A549 treated with AZD2906 at 1 μM for 4 hours (cell line): ENCODE measurements around the gene MED1. TPM values are rescaled to one million over a fixed set of nuclear protein-coding genes. Genes with fewer than 3 reads are reported as not detected.

ENCODE experiments used
- total RNA-seq: library from RNA; stranded (reverse); fragments of 200-300 nt; extraction: Qiagen RNA extraction; gene quantifications from 5 replicates; pipeline ENCODE4 v1.2.3, GENCODE V29; 2022

MED1 gene, protein sequence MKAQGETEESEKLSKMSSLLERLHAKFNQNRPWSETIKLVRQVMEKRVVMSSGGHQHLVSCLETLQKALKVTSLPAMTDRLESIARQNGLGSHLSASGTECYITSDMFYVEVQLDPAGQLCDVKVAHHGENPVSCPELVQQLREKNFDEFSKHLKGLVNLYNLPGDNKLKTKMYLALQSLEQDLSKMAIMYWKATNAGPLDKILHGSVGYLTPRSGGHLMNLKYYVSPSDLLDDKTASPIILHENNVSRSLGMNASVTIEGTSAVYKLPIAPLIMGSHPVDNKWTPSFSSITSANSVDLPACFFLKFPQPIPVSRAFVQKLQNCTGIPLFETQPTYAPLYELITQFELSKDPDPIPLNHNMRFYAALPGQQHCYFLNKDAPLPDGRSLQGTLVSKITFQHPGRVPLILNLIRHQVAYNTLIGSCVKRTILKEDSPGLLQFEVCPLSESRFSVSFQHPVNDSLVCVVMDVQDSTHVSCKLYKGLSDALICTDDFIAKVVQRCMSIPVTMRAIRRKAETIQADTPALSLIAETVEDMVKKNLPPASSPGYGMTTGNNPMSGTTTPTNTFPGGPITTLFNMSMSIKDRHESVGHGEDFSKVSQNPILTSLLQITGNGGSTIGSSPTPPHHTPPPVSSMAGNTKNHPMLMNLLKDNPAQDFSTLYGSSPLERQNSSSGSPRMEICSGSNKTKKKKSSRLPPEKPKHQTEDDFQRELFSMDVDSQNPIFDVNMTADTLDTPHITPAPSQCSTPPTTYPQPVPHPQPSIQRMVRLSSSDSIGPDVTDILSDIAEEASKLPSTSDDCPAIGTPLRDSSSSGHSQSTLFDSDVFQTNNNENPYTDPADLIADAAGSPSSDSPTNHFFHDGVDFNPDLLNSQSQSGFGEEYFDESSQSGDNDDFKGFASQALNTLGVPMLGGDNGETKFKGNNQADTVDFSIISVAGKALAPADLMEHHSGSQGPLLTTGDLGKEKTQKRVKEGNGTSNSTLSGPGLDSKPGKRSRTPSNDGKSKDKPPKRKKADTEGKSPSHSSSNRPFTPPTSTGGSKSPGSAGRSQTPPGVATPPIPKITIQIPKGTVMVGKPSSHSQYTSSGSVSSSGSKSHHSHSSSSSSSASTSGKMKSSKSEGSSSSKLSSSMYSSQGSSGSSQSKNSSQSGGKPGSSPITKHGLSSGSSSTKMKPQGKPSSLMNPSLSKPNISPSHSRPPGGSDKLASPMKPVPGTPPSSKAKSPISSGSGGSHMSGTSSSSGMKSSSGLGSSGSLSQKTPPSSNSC (N-terminal part only)
- total RNA-seq, result 24.9 to 34.5 TPM (median 28.8 TPM) in 5 replicates

DNA sequence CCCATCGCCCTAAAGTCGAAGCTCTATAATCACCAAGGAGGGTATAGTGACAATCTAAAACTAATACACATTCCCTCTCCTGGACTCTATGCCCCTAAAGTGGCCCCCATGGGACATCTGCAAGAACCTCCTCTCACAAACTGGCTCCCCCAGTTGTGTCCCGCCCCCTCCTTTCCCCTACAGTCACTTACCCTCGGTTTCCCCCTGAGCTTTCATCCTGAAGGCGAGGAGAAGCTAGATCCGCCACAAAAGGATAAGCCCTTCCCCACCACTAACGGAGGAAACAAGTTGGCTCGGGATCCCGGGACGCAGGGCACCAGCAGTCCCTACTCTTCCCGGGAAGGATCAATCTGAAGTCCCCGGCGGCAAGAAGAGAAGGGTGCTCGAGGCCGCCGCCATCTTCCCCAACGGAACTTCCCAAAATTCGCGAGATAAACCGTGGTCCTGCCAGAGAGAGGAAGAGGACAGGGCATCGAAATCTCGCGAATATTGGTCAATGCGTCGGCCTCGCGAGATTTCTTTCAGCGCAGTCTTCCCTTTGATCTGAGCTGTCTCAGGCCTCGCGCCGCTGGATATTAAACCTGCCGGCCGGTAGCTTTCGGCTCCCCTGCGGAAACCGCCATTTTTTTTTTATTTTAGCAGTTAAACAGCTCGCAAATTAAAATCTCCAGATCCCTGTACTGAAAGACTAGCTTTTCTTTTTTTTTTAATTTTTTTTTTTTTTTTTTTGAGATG lies at the start of gene MED1:
Gene MED1, minus strand, starts transcription at position 417 of the 735 bp plus-strand sequence. Its CDS starts 201 bp downstream, at position 216.

DNA sequence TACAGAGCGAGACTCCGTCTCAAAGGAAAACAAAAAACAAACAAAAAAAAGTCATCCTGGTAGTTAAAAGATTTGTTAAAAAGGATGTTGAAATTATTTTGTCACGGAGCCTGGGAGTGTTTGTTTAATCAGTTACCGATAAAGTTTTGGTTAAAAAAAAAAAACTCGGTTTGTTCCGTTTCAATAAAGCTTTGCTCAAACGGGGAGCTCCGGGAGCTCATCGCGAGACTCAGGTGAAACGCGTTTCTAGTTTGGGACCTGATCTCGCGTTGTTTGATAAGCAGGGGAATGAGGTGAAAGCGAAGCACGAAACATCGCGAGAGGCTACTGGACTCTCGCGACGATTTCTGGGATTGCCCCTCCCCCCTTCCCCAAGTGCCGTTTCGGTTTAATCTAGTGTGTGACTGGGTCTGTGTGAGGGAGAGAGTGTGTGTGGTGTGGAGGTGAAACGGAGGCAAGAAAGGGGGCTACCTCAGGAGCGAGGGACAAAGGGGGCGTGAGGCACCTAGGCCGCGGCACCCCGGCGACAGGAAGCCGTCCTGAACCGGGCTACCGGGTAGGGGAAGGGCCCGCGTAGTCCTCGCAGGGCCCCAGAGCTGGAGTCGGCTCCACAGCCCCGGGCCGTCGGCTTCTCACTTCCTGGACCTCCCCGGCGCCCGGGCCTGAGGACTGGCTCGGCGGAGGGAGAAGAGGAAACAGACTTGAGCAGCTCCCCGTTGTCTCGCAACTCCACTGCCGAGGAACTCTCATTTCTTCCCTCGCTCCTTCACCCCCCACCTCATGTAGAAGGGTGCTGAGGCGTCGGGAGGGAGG lies 10.3 kb upstream of the MED1 start, which contains the start of gene CDK12:
Gene CDK12, plus strand, starts transcription at position 374 of the 813 bp plus-strand sequence. CDS start 586 bp downstream, outside the sequence.

DNA sequence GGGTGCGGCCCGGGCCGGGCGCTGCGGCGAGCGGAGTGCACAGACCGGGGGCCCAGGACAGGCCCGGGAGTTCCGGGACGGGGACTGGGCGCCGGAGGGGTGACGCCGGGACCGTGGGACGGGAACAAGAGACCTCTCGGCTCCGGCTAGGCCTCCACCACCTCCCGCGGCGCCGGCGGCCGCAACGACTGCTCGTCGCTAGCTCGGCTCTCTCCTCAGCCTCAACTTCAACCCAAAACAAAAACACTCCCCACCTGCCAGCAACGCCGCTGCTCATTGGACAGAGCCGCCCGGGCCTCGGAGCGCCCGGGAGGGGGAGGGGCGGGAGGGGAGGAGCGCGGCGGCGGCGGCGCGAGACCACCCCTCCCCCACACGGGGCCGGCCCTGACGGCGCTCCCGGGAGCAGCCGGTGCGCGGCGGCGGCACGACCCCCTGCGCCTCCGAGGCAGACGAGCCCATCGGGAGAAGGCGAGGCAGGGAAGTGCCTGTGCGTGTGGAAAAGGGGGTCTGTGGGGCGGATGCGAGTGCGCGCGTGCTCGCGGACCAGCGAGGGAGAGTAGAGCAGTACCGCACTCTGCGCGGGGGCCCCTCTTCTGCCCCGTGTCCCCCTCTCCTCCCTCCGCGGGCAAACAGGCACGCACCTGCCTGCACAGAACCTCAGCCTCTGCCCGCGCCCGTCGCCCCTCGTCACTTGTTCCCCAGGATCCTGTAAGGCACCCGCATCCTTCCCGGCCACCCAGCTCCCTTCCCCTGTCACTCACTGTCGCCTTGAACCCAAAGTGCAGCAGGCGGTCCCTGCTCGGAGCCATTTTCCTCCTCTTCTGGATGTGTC lies 49.4 kb downstream of the MED1 start, which contains the start of gene FBXL20:
Gene FBXL20, minus strand, starts transcription at position 215 of the 832 bp plus-strand sequence. CDS start 224 bp downstream, outside the sequence.

Other genes with a start within 250 kb of the MED1 start
- 4.0 to 7.8 TPM (median 6.4 TPM) in 5 replicates for gene STAC2, start 225.3 kb downstream of the MED1 start, total RNA-seq
- gene FBXL20, start 49.6 kb downstream of the MED1 start, total RNA-seq, result 6.8 to 8.1 TPM (median 7.6 TPM) in 5 replicates
- 30.4 to 36.3 TPM (median 32.3 TPM) in 5 replicates for gene CDK12, start 10.2 kb upstream of the MED1 start, total RNA-seq
- 0.01 to 0.07 TPM (median 0.01 TPM) in 3 of 5 replicates, not detected in the others for gene NEUROD2, start 156.7 kb upstream of the MED1 start, total RNA-seq
- gene PPP1R1B, start 175.7 kb upstream of the MED1 start, total RNA-seq, result 0.06 to 0.18 TPM (median 0.16 TPM) in 5 replicates
- gene STARD3, start 185.9 kb upstream of the MED1 start, total RNA-seq, result 50.2 to 59.9 TPM (median 55.1 TPM) in 5 replicates
- 0.69 to 1.3 TPM (median 0.82 TPM) in 5 replicates for gene TCAP, start 214.1 kb upstream of the MED1 start, total RNA-seq
- gene PNMT, start 217.2 kb upstream of the MED1 start, total RNA-seq, result 0.10 to 0.68 TPM (median 0.63 TPM) in 5 replicates
- gene PGAP3, start 236.8 kb upstream of the MED1 start, total RNA-seq, result 7.7 to 8.6 TPM (median 8.1 TPM) in 5 replicates
- gene ERBB2, start 248.8 kb upstream of the MED1 start, total RNA-seq, result 30.1 to 35.5 TPM (median 32.9 TPM) in 5 replicates